ENCODE data around the gene TUNAR. TPM values are rescaled to one million over a fixed set of nuclear protein-coding genes. Genes with fewer than 3 reads are reported as not detected.

The TUNAR gene
- total RNA-seq, 1 experiment from 2014 or later: not detected

DNA sequence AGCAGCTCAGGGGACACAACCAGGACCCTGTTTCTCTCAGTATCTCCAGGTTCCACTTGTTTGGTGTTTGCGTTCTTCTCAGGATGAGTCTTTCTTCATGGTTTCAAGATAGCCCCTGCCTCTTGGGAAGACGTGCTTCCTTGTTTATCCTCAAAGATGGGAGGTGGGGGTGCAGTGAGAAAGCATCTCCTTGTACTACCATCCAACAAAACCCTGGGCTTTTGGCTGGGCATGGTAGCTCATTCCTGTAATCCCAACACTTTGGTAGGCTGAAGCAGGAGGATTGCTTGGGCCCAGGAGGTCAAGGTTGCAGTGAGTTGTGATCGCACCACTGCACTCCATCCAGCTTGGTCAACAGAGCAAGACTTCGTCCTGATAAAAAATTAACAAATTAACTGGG is 21.0 kb upstream of the TUNAR start:
- no peak for DNase-seq
- H3K79me2 ChIP-seq (ENCODE audit: low read length): no peaks in the 10 kb centered on the region
- H3K9me3 ChIP-seq (ENCODE audit: low read length): no peaks in the 10 kb centered on the region
- H3K27me3 ChIP-seq (ENCODE audit: low read length): no peaks in the 10 kb centered on the region
- BruUV-seq (replicated peaks): no TSS peak
- H3F3A ChIP-seq (ENCODE audit: low read length, unreplicated experiment): no peaks in the 10 kb centered on the region
- TF ChIP-seq CTCF (conservative IDR thresholded peaks at IDR 0.05; ENCODE audit: low read depth, low read length) (no peak), EZH2 (IDR thresholded peaks at IDR 0.05; ENCODE audit: low read length, unreplicated experiment) (no peak), EZH2phosphoT487 (IDR thresholded peaks at IDR 0.05; ENCODE audit: borderline replicate concordance, low read length) (no peak)
- H3K36me3 ChIP-seq (ENCODE audit: low read depth, low read length): no peaks in the 10 kb centered on the region
- H4K20me1 ChIP-seq (ENCODE audit: low read length): no peaks in the 10 kb centered on the region
- POLR2A ChIA-PET (ENCODE audit: unreplicated experiment): no interaction called here
- no peak overlapping the region for H3K4me3 ChIP-seq (ENCODE audit: low read length)
- intact Hi-C loops (cut with micrococcal nuclease): no loop called here
- H3K27ac ChIP-seq (ENCODE audit: low read length): no peak overlapping the region
- no peak overlapping the region for H3K9ac ChIP-seq (ENCODE audit: low read length)
- ATAC-seq: no peak
- no peak overlapping the region for H3K4me2 ChIP-seq (ENCODE audit: low read length)
- no peaks in the 10 kb centered on the region for H3K4me1 ChIP-seq (ENCODE audit: insufficient read depth, low read length)
- CTCF ChIA-PET: no interaction called here
- no peaks in the 10 kb centered on the region for H3K9me2 ChIP-seq (replicated peaks; ENCODE audit: low read length)
- no peak overlapping the region for H2AFZ ChIP-seq (ENCODE audit: low read length)

- no peak for TF ChIP-seq CTCF (conservative IDR thresholded peaks at IDR 0.05; ENCODE audit: low read depth, low read length)
- TF ChIP-seq EZH2 (IDR thresholded peaks at IDR 0.05; ENCODE audit: low read length, unreplicated experiment): no peak
- no peak for TF ChIP-seq EZH2phosphoT487 (IDR thresholded peaks at IDR 0.05; ENCODE audit: borderline replicate concordance, low read length)
- Histone ChIP-seq H3K9me3 (ENCODE audit: low read length) (no peaks in the 10 kb centered on the region), H3K4me1 (ENCODE audit: insufficient read depth, low read length) (no peaks in the 10 kb centered on the region), H3K4me3 (ENCODE audit: low read length) (no peak overlapping the region), H3K27me3 (ENCODE audit: low read length) (no peaks in the 10 kb centered on the region; the same call in 1 of the 2 replicates), H3F3A (ENCODE audit: low read length, unreplicated experiment) (no peaks in the 10 kb centered on the region), H4K20me1 (ENCODE audit: low read length) (no peaks in the 10 kb centered on the region), H3K27ac (ENCODE audit: low read length) (no peak overlapping the region), H3K36me3 (ENCODE audit: low read depth, low read length) (no peaks in the 10 kb centered on the region), H3K9ac (ENCODE audit: low read length) (no peak overlapping the region), H2AFZ (ENCODE audit: low read length) (no peak overlapping the region), H3K4me2 (ENCODE audit: low read length) (no peak overlapping the region), H3K9me2 (replicated peaks; ENCODE audit: low read length) (no peaks in the 10 kb centered on the region), H3K79me2 (ENCODE audit: low read length) (no peaks in the 10 kb centered on the region)
- BruUV-seq (replicated peaks): no TSS peak
- POLR2A ChIA-PET (ENCODE audit: unreplicated experiment): no interaction called here
- no peak for DNase-seq
- intact Hi-C loops (cut with micrococcal nuclease): no loop called here
- no peak for ATAC-seq
- CTCF ChIA-PET: no interaction called here
Observed at GRCh38 chr14:95857275-95857674, 19.4 kb upstream of the TUNAR start.

GRCh38 chr14:95858893-95859292 is 17.7 kb upstream of the TUNAR start:
- ChIA-PET POLR2A (ENCODE audit: unreplicated experiment) (no interaction called here), CTCF (no interaction called here)
- ATAC-seq: no peak
- no peak for DNase-seq
- Histone ChIP-seq H3K79me2 (ENCODE audit: low read length) (no peaks in the 10 kb centered on the region), H3K4me2 (ENCODE audit: low read length) (no peak overlapping the region), H3K9ac (ENCODE audit: low read length) (no peak overlapping the region), H4K20me1 (ENCODE audit: low read length) (no peaks in the 10 kb centered on the region), H2AFZ (ENCODE audit: low read length) (no peak overlapping the region), H3K4me1 (ENCODE audit: insufficient read depth, low read length) (no peaks in the 10 kb centered on the region), H3F3A (ENCODE audit: low read length, unreplicated experiment) (no peaks in the 10 kb centered on the region), H3K36me3 (ENCODE audit: low read depth, low read length) (no peaks in the 10 kb centered on the region), H3K9me3 (ENCODE audit: low read length) (no peaks in the 10 kb centered on the region), H3K4me3 (ENCODE audit: low read length) (no peak overlapping the region), H3K27ac (ENCODE audit: low read length) (no peak overlapping the region), H3K9me2 (replicated peaks; ENCODE audit: low read length) (no peaks in the 10 kb centered on the region), H3K27me3 (ENCODE audit: low read length) (no peaks in the 10 kb centered on the region; the same call in 1 of the 2 replicates)
- BruUV-seq (replicated peaks): no TSS peak
- TF ChIP-seq CTCF (conservative IDR thresholded peaks at IDR 0.05; ENCODE audit: low read depth, low read length) (no peak), EZH2 (IDR thresholded peaks at IDR 0.05; ENCODE audit: low read length, unreplicated experiment) (no peak)
- intact Hi-C loops (cut with micrococcal nuclease): no loop called here

Measured in PC-3 (cell line).